Epithelial cell of alveolus of lung (primary cell): ENCODE data around the gene CBX4. TPM values are rescaled to one million over a fixed set of nuclear protein-coding genes. Genes with fewer than 3 reads are reported as not detected.

Experiments used
- total RNA-seq: library from RNA; depleted of rRNA; stranded (reverse); fragments of >200 nt; gene quantifications from 2 replicates; pipeline ENCODE4 v1.2.1, GENCODE V29; 2015

CBX4 gene
- 15.3 and 24.7 TPM in 2 replicates for total RNA-seq

GRCh38 chr17:79839356-79840268, at the start of gene CBX4:
CBX4 (minus strand) TSS chr17:79839440; CDS start chr17:79839251, 189 bp downstream.

GRCh38 chr17:79796763-79797491, 42.3 kb downstream of the CBX4 start, which contains the start of gene CBX8:
CBX8 (minus strand) TSS chr17:79797077; CDS start chr17:79796998, 79 bp downstream.

Other genes with a start within 250 kb of the CBX4 start
- gene RBFOX3, start 228.4 kb downstream of the CBX4 start, total RNA-seq = not detected in 2 replicates
- gene ENPP7, start 108.5 kb downstream of the CBX4 start, total RNA-seq = not detected in 2 replicates
- gene CBX2, start 61.3 kb downstream of the CBX4 start, total RNA-seq = 7.2 and 7.6 TPM in 2 replicates
- 5.0 and 9.2 TPM in 2 replicates for gene CBX8, start 42.4 kb downstream of the CBX4 start, total RNA-seq
- gene TBC1D16, start 196.4 kb upstream of the CBX4 start, total RNA-seq = 30.8 and 50.2 TPM in 2 replicates
- gene CCDC40, start 197.2 kb upstream of the CBX4 start, total RNA-seq = 0.91 and 2.8 TPM in 2 replicates